HEK293 (cell line): Measurements from ENCODE around the gene TRIM44.
A peak's percentile ranks its signal among the peaks of the same experiment; 100 is the strongest.

ENCODE experiments used
- CTCF ChIA-PET: fragments of 350-600 bp; formaldehyde crosslinking; extraction: SDS; loops from one replicate; lab custom pipeline; 2021; ENCODE audit warnings: antibody characterized with exemption; lab: Yijun Ruan, JAX
- POLR2A ChIA-PET: fragments of 300-600 bp; formaldehyde crosslinking; extraction: SDS; loops from one replicate; lab custom pipeline; 2020; ENCODE audit warnings: antibody characterized with exemption, inconsistent platforms; lab: Yijun Ruan, JAX
- H3K27ac ChIP-seq: fragments of 200-500 bp; sonication (Bioruptor generic); 2 replicates; pipeline ENCODE4 v1.5.1; 2014; ENCODE audit warnings: low read depth, low read length, control low read depth, inconsistent platforms; ENCODE audit errors: extremely low read depth
- H3K36me3 ChIP-seq, 2 experiments: fragments of 200-500 bp in 1 of 2; sonication (Bioruptor generic) in 1 of 2; 1 replicate in 1 of 2; 2 replicates in 1 of 2; pipeline ENCODE4 v1.5.1; 2014 to 2017; ENCODE audit warnings: inconsistent platforms in 2 of 2, low read length in 2 of 2; ENCODE audit not compliant: control insufficient read depth in 2 of 2, insufficient read depth in 1 of 2
- H3K4me1 ChIP-seq: fragments of 200-500 bp; sonication (Bioruptor generic); 2 replicates; pipeline ENCODE4 v1.5.1; 2014; ENCODE audit warnings: mild to moderate bottlenecking, low read length, inconsistent platforms; ENCODE audit not compliant: control insufficient read depth, insufficient read depth
- H3K4me3 ChIP-seq: 2 replicates; pipeline ENCODE4 v1.5.1; 2011; ENCODE audit warnings: low read depth, mild to moderate bottlenecking, control low read depth, low read length, moderate library complexity
- H3K9me3 ChIP-seq: fragments of 200-500 bp; sonication (Bioruptor generic); 2 replicates; pipeline ENCODE4 v1.5.1; 2014; ENCODE audit warnings: low read depth, low read length, inconsistent platforms; ENCODE audit not compliant: control insufficient read depth, insufficient read depth
- FEZF1 ChIP-seq: fragments of 450-650 bp; formaldehyde crosslinking; IDR thresholded peaks from 2 replicates; pipeline ENCODE4 v1.5.1; 2016; ENCODE audit warnings: missing biosample characterization, missing genetic modification characterization
- KLF8 ChIP-seq: fragments of 450-650 bp; formaldehyde crosslinking; IDR thresholded peaks from 2 replicates; pipeline ENCODE4 v1.5.1; 2016; ENCODE audit warnings: missing biosample characterization, missing genetic modification characterization
- MZF1 ChIP-seq: fragments of 450-650 bp; formaldehyde crosslinking; IDR thresholded peaks from 2 replicates; pipeline ENCODE4 v1.5.1; 2017; ENCODE audit warnings: missing biosample characterization, missing genetic modification characterization, borderline replicate concordance
- OSR2 ChIP-seq: fragments of 450-650 bp; formaldehyde crosslinking; IDR thresholded peaks from 2 replicates; pipeline ENCODE4 v1.5.1; 2016; ENCODE audit warnings: missing biosample characterization, missing genetic modification characterization
- PATZ1 ChIP-seq: fragments of 450-650 bp; formaldehyde crosslinking; IDR thresholded peaks from 2 replicates; pipeline ENCODE4 v1.5.1; 2016; ENCODE audit warnings: missing biosample characterization, missing genetic modification characterization
- REST ChIP-seq: fragments of 450-650 bp; formaldehyde crosslinking; IDR thresholded peaks from 2 replicates; pipeline ENCODE4 v1.5.1; 2016; ENCODE audit warnings: missing biosample characterization, missing genetic modification characterization
- SALL2 ChIP-seq: fragments of 450-650 bp; formaldehyde crosslinking; IDR thresholded peaks from 2 replicates; pipeline ENCODE4 v1.5.0; 2017; ENCODE audit warnings: missing biosample characterization, mild to moderate bottlenecking, missing genetic modification characterization, borderline replicate concordance
- SETDB1 ChIP-seq: IDR thresholded peaks from one replicate; pipeline ENCODE4 v1.6.1; 2017; ENCODE audit warnings: mild to moderate bottlenecking, low read length, moderate library complexity, mixed read lengths; ENCODE audit not compliant: insufficient read length
- SP7 ChIP-seq: fragments of 450-650 bp; formaldehyde crosslinking; IDR thresholded peaks from 2 replicates; pipeline ENCODE4 v1.5.1; 2016; ENCODE audit warnings: missing biosample characterization, missing genetic modification characterization
- TCF7L2 ChIP-seq: IDR thresholded peaks from 2 replicates; pipeline ENCODE4 v1.6.1; 2011; ENCODE audit warnings: low read depth, mild to moderate bottlenecking, inconsistent platforms, low read length, moderate library complexity, borderline replicate concordance
- TRIM28 ChIP-seq: IDR thresholded peaks from 2 replicates; pipeline ENCODE4 v1.6.1; 2011; ENCODE audit warnings: low read length, control low read depth, borderline replicate concordance
- ZBTB10 ChIP-seq: fragments of 450-650 bp; formaldehyde crosslinking; IDR thresholded peaks from 2 replicates; pipeline ENCODE4 v1.5.1; 2016; ENCODE audit warnings: missing biosample characterization, missing genetic modification characterization
- ZFP69B ChIP-seq: fragments of 450-650 bp; formaldehyde crosslinking; IDR thresholded peaks from 2 replicates; pipeline ENCODE4 v1.5.1; 2016; ENCODE audit warnings: missing biosample characterization, missing genetic modification characterization
- ZNF16 ChIP-seq: fragments of 450-650 bp; formaldehyde crosslinking; IDR thresholded peaks from 2 replicates; pipeline ENCODE4 v1.5.1; 2016; ENCODE audit warnings: low read depth, missing biosample characterization, missing genetic modification characterization
- ZNF202 ChIP-seq: fragments of 450-650 bp; formaldehyde crosslinking; IDR thresholded peaks from 2 replicates; pipeline ENCODE4 v1.5.1; 2016; ENCODE audit warnings: missing biosample characterization, missing genetic modification characterization, borderline replicate concordance
- ZNF24 ChIP-seq: fragments of 450-650 bp; formaldehyde crosslinking; IDR thresholded peaks from 2 replicates; pipeline ENCODE4 v1.5.1; 2016; ENCODE audit warnings: missing biosample characterization, missing genetic modification characterization
- ZNF266 ChIP-seq: fragments of 450-650 bp; formaldehyde crosslinking; IDR thresholded peaks from 2 replicates; pipeline ENCODE4 v1.5.1; 2016; ENCODE audit warnings: missing biosample characterization, missing genetic modification characterization, low read depth
- ZNF341 ChIP-seq: fragments of 450-650 bp; formaldehyde crosslinking; IDR thresholded peaks from 2 replicates; pipeline ENCODE4; 2016; ENCODE audit warnings: low read depth, missing biosample characterization, missing genetic modification characterization
- ZNF423 ChIP-seq: fragments of 450-650 bp; formaldehyde crosslinking; IDR thresholded peaks from 2 replicates; pipeline ENCODE4 v1.5.1; 2016; ENCODE audit warnings: missing biosample characterization, missing genetic modification characterization
- ZNF488 ChIP-seq: fragments of 450-650 bp; formaldehyde crosslinking; IDR thresholded peaks from 2 replicates; pipeline ENCODE4 v1.5.1; 2016; ENCODE audit warnings: missing biosample characterization, missing genetic modification characterization
- ZNF548 ChIP-seq: fragments of 450-650 bp; formaldehyde crosslinking; IDR thresholded peaks from 2 replicates; pipeline ENCODE4 v1.5.1; 2016; ENCODE audit warnings: missing biosample characterization, missing genetic modification characterization
- ZNF677 ChIP-seq: fragments of 450-650 bp; IDR thresholded peaks from 2 replicates; pipeline ENCODE4 v1.5.0; 2018; ENCODE audit warnings: missing biosample characterization, mild to moderate bottlenecking, missing genetic modification characterization, moderate library complexity
- ZNF777 ChIP-seq: fragments of 450-650 bp; formaldehyde crosslinking; IDR thresholded peaks from 2 replicates; pipeline ENCODE4 v1.5.1; 2017; ENCODE audit warnings: missing biosample characterization, missing genetic modification characterization, borderline replicate concordance
- ZNF792 ChIP-seq: fragments of 450-650 bp; formaldehyde crosslinking; IDR thresholded peaks from 2 replicates; pipeline ENCODE4 v1.5.1; 2016; ENCODE audit warnings: missing biosample characterization, missing genetic modification characterization
- ZNF837 ChIP-seq: fragments of 450-650 bp; formaldehyde crosslinking; IDR thresholded peaks from 2 replicates; pipeline ENCODE4 v1.5.1; 2016; ENCODE audit warnings: missing biosample characterization, missing genetic modification characterization

TRIM44 gene

GRCh38 chr11:35622070-35622469 lies 40.5 kb upstream of the TRIM44 start:
- Histone ChIP-seq H3K4me3 (no peak overlapping the region), H3K27ac (no peak overlapping the region), H3K4me1 (no peaks in the 10 kb centered on the region; the same call in 1 of the 2 replicates), H3K9me3 (no peaks in the 10 kb centered on the region), H3K36me3 (no peaks in the 10 kb centered on the region)
- TF ChIP-seq REST (tag by site-specific recombination): 0 out of 2 replicates have a peak, but pooled peaks have one; percentile 17
- no peak for TF ChIP-seq ZBTB10 (tag by site-specific recombination)
- peak; percentile 52 for TF ChIP-seq SP7 (tag by site-specific recombination)
- TF ChIP-seq ZNF777: no peak
- peak; percentile 65 for TF ChIP-seq ZNF341
- TF ChIP-seq MZF1 (tag by site-specific recombination): no peak
- POLR2A ChIA-PET: no interaction called here
- CTCF ChIA-PET: interaction anchor here (1.1 kb wide), 1 partner anchor 200 kb away, joined by 5 read pairs; no protein-coding TSS in a partner anchor

- no peak overlapping the region for H3K27ac ChIP-seq
- ChIA-PET CTCF (interaction anchor here (0.6 kb wide), 1 partner anchor 869 kb away, joined by 3 read pairs; no protein-coding TSS in a partner anchor), POLR2A (no interaction called here)
- no peaks in the 10 kb centered on the region for H3K36me3 ChIP-seq
- no peaks in the 10 kb centered on the region for H3K9me3 ChIP-seq
- no peaks in the 10 kb centered on the region; the same call in 1 of the 2 replicates for H3K4me1 ChIP-seq
- TF ChIP-seq ZNF24 (tag by site-specific recombination): no peak
- TF ChIP-seq ZNF548: no peak
- no peak for TF ChIP-seq ZNF423
- TF ChIP-seq ZNF488 (tag by site-specific recombination): no peak
- TF ChIP-seq ZNF837: no peak
- TF ChIP-seq ZNF677 (tag by site-specific recombination): no peak
- no peak for TF ChIP-seq ZNF202 (tag by site-specific recombination)
- no peak for TF ChIP-seq TCF7L2
- TF ChIP-seq ZNF792 (tag by site-specific recombination): no peak
- no peak for TF ChIP-seq KLF8
- no peak for TF ChIP-seq SETDB1
- no peak for TF ChIP-seq ZFP69B
- no peak for TF ChIP-seq ZNF266 (tag by site-specific recombination)
- TF ChIP-seq PATZ1 (tag by site-specific recombination): no peak
- TF ChIP-seq ZNF16 (tag by site-specific recombination): no peak
- TF ChIP-seq OSR2 (tag by site-specific recombination): no peak; the same call in none of the 2 replicates
- TF ChIP-seq FEZF1 (tag by site-specific recombination): no peak
- TF ChIP-seq SALL2: no peak
- TF ChIP-seq TRIM28: no peak
- no peak overlapping the region for H3K4me3 ChIP-seq
These were observed 38.9 kb upstream of the TRIM44 start for GRCh38 chr11:35623621-35624168.
